ENCODE measurements around the gene ELP6.
"Not testable (repeated sequence)": the region's sequence is repeated elsewhere in the genome, so short reads cannot be mapped to it uniquely, and the experiment has no call there.

Gene ELP6

DNA sequence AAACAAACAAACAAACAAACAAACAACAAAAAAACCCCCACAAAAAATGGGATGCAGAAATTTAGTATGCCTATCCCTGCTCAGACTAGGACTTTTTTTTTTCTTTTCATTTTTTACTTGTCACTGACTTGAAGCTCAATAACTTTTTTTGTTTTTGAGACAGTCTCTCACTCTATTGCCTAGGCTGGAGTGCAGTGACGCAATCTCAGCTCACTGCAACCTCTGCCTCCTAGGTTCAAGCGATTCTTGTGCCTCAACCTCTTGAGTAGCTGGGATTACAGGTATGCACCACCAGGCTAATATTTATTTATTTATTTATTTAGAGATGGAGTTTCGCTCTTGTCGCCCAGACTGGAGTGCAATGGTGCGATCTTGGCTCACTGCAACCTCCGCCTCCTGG is 8.2 kb downstream of the ELP6 start:
- not testable (repeated sequence) for DNase-seq

GRCh38 chr3:47504113-47504512 is 9.4 kb downstream of the ELP6 start:
- no peak for DNase-seq

DNA sequence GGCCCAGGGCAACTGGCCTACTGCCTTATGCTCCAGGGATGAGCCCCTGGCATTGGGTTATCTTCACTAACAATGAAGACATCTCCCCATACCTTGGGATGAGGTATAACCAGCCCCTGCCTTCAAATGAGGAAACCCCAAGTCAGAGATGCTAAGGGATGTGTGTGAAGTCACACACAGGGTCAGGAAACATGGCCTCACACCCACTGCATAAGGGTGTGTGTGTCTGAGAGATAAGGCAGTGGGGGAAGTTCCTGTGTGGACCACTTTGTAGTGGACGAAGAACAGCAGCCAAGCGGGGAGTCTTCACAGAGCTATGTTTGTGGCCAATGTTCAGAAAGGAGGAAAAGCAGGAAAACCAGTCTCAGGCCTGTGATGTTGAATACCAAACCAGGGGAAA is 10.5 kb downstream of the ELP6 start:
- no peak for DNase-seq

DNA sequence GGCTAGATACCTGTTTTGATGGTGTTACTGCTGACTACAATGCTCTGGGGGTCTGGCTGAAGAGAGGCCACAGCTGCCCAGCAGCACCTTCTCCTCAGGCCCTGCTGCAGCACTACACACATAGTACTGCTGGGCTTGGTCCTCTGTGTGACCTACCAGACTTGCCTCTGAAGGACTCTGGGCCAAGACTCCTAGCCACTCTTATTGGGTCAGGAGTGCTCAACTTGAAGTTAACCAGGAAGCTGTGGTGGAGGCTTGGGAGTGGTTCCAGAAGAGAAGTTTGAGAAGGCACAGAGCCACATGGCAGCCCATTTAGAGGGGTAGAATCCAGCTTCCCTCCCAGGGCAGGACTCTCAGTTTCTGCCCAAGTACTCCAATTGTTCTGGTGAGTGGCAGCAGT is 16.6 kb downstream of the ELP6 start:
- DNase-seq: no peak

DNA sequence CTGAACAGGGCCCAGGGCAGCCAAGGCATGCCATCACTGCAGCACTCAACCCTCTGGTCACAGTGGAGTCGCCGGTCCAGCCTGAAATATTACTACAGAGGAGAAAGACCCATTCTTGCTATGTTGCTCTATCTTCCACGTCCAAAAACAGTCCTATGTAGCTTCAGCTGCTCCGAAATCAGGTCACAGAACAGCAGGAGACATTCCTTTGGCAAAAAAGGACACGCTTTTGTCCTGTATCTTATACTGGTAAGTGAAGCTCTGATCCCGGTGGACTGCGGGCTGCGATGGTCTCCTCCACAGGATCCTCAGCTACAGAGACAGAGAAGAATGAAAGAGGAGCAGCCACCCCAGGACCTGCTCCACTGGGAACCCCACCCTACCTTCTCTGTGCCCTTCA is 17.6 kb downstream of the ELP6 start:
- no peak for DNase-seq

GRCh38 chr3:47495111-47495510 is 18.4 kb downstream of the ELP6 start:
- DNase-seq: no peak

GRCh38 chr3:47491777-47492176 is 21.7 kb downstream of the ELP6 start:
- DNase-seq: no peak

DNA sequence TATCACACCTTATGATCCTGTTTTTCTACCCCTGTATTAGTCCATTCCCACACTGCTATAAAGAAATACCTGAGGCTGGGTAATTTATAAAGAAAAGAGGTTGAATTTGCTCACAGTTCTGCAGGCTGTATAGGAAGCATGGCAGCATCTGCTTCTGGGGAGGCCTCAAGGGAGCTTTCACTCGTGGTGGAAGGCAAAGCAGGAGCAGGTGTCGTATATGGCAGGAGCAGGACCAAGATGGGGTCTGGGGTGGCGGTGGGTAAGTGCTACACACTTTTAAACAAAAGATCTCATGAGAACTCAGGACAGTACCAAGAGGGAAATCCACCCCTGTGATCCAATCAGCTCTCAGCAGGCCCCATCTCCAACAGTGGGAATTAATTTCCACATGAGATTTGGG is 22.3 kb downstream of the ELP6 start:
- DNase-seq: no peak

GRCh38 chr3:47487265-47487664 is 26.2 kb downstream of the ELP6 start:
- no peak for DNase-seq

GRCh38 chr3:47485812-47486211 is 27.7 kb downstream of the ELP6 start:
- DNase-seq: no peak

DNA sequence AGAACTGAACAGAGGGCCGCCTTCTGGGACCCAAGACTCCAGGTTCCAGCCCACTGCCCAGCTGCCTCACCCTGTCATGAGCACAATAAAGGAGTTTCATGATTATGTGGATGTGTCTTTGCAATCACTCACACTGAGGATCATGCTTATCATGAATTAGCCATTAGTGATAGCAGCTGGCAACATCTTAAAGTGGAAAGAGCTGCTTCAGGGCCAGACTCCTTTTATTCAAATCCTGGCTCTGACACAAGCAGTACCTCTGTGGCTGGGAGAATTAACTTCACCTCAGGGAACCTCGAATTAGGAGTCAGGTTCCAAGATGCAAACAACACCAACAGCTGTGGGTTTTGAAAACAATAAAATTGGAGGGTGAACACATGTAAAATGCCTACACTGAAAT is 31.1 kb downstream of the ELP6 start:
- DNase-seq: no peak

- DNase-seq: not testable (repeated sequence)
Measured at GRCh38 chr3:47481763-47482162, 31.7 kb downstream of the ELP6 start.

GRCh38 chr3:47480267-47480666 is 33.2 kb downstream of the ELP6 start:
- not testable (repeated sequence) for DNase-seq

DNA sequence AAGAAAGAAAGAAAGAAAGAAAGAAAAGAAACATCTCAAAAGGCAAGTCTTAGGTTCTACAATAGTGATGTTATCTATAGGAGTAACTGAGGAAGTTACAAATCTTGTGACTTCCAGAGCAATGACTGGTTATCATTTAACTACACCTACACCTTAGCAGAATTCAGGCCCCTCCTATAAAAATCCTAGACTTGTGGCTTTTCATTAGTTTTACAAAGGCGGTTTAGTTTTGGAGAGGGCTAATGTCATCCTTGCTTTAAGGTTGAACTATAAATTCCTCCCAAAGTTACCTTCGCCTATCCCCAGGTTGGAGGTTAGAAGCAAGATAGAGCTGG is 33.7 kb downstream of the ELP6 start:
- DNase-seq: no peak

- DNase-seq: no peak
Measured at GRCh38 chr3:47478022-47478421, 35.5 kb downstream of the ELP6 start.

- DNase-seq: no peak
Measured at GRCh38 chr3:47476644-47477199, 36.8 kb downstream of the ELP6 start.

DNA sequence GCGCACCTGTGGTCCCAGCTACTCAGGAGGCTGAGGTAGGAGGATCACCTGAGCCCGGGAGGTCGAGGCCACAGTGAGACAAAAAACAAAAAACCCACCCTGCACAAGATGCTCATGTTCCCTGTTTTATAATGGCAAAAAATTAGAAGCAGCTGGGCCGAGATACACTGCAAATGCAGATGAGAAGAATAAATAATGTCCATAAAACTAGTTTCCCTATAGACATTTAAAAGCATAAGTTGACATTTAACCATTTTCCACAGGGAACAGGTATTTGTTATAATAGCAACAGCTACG is 37.2 kb downstream of the ELP6 start:
- no peak for DNase-seq

DNA sequence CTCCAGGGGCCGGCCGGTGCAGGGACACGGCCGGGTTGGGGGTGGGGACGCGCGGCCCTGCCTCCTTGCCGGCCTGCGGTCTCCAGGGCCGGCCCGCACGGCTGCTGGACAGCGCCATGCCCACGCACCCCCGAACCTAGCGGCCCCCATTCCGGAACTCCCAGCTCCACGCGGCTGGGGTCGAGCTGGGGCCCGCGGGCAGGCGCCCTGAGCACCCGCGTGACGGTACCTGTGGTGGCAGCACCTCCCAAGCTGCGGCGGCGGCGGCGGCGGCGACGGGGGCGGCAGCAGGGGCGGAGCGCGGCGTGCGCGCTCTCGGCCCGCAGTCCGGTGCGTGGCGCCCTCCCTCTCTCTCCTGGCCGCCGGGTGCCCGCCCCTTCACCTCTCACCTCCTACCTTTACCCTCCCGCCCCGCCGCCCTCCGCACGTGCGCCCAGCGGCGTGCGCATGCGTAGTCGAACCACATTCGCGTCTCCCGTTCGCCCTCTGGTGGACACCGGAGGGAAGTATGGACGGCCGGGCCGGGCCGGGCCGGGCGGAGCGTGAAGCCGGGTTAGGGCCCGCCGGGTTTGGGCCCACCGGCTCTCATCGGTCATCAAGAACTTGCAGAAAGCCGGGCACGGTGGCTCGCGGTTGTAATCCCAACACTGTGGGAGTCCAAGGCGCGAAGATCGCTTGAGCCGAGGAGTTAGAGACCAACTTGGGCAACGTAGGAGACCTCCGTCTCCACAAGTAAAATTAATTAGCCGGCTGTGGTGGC is 37.8 kb downstream of the ELP6 start, which contains the start of gene SCAP:
Gene SCAP, minus strand, starts transcription at position 372 of the 760 bp plus-strand sequence. CDS start 32,948 bp downstream, outside the sequence.
- no peak for DNase-seq

DNA sequence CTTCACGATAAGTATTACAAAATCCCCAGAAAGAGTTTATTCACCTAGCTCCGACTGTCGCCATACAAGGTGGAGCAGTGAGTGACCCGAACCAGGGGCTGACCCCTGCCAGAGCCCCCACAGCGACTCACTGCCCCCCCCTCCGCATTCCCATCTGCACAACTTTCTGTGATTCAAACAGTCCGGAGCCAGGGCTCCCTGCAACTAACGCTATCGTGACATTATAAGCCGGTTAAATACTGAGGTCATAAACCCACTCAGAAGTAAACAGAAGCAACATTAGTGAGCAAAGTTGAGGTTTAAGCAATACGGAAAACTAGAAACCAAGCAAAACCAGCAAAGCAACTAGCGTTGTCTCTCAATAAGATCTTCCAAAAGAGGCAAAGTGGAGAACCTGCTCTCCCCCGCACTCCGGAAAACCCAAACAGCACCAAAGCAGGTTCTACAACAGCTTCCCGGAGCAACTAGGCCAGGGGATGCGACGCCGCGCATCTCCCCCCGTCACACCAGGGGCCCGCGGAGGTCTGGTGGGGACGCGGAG is 38.4 kb downstream of the ELP6 start:
- DNase-seq: no peak

DNA sequence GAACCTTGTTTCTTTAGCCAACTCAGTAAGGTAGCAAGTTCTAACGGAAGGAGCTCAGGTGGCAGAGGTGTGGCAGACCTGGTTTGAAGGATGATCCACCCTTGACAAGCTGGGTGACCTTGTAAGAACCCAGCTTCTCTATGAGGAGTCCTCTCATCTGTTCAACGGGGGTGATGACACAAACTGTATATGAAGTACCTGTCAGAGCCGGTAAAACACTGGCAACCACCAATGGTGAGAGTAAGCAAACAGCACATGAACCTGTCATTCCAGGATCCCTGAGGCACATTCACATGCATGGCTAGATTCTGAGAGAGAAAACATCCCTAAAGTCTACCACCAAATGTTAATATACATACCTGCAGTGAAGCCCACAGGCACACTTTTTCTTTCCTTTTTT is 40.1 kb downstream of the ELP6 start:
- DNase-seq: no peak

DNA sequence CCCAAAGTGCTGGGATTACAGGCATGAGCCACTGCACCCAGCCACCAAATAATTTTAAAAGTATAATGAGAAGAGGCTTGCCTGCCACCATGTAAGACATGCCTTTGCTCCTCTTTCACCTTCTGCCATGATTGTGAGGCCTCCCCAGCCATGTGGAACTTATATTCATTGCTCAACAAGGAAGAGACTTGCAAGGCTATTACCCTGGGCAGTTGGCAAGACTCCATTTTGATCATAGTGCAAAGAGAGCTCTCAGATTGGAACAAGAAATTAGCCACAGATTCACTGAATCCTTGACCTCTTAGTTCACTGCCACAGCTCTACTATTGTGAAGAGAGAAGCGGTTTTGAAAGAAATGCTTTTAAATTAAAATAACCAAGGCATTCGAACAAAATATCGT is 43.9 kb downstream of the ELP6 start:
- DNase-seq: no peak

DNA sequence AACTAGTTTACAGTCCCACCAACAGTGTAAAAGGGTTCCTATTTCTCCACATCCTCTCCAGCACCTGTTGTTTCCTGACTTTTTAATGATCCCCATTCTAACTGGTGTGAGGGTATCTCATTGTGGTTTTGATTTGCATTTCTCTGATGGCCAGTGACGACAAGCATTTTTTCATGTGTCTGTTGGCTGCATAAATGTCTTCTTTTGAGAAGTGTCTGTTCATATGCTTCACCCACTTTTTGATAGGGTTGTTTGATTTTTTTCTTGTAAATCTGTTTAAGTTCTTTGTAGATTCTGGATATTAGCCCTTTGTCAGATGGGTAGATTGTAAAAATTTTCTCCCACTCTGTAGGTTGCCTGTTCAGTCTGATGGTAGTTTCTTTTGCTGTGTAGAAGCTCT is 45.2 kb downstream of the ELP6 start:
- DNase-seq: not testable (repeated sequence)

DNA sequence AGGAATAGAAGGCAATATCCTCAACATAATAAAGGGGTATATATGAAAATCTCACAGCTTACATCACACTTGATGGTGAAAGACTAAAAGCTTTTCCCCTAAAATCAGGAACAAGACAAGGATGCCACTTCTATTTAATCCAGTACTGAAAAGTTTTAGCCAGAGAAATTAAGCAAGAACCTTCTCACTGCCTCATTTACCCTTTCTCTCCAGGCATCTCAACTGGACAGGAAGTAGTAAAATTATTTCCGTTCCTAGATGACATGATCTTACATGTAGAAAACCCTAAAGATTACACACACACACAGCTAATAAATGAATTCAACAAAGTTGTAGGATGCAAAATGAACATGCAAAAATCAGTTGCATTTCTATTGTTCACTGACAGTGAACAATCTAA is 48.9 kb downstream of the ELP6 start:
- no peak for DNase-seq

DNA sequence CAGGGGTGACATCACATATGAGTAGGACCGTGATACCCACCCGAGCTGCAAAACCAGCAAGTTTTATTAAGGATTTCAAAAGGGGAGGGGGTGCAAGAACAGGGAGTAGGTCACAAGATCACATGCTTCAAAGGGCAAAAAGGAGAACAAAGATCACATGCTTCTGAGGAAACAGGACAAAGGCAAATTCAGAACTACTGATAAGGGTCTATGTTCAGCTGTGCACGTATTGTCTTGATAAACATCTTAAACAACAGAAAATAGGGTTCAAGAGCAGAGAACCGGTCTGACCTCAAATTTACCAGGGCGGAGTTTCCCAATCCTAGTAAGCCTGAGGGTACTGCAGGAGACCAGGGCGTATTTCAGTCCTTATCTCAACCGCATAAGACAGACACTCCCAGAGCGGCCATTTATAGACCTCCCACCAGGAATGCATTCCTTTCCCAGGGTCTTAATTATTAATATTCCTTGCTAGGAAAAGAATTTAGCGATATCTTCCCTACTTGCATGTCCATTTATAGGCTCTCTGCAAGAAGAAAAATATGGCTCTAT is 53.9 kb downstream of the ELP6 start:
- DNase-seq: not testable (repeated sequence)

DNA sequence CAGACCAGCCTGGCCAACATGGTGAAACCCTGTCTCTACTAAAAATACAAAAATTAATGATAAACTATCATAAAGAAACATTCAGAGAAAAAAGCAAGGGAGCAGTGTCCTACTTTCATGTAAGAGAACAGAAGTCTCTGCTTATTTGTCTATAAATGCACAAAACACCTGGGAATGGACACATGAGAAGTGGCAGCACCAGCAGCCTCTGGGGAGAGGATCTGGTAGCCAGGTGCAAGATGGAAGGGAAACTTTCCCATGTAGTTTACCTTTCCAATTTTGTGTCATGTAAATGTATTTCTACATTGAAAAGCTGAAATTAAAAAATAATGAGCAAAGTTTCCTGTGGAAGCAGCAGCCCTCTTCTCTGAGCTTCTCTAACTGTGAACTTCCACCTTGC is 56.5 kb downstream of the ELP6 start:
- DNase-seq: no peak
